ENCODE measurements around the gene MYOCD. TPM values are rescaled to one million over a fixed set of nuclear protein-coding genes. Genes with fewer than 3 reads are reported as not detected.
A peak's percentile ranks its signal among the peaks of the same experiment; 100 is the strongest.

MYOCD gene, protein sequence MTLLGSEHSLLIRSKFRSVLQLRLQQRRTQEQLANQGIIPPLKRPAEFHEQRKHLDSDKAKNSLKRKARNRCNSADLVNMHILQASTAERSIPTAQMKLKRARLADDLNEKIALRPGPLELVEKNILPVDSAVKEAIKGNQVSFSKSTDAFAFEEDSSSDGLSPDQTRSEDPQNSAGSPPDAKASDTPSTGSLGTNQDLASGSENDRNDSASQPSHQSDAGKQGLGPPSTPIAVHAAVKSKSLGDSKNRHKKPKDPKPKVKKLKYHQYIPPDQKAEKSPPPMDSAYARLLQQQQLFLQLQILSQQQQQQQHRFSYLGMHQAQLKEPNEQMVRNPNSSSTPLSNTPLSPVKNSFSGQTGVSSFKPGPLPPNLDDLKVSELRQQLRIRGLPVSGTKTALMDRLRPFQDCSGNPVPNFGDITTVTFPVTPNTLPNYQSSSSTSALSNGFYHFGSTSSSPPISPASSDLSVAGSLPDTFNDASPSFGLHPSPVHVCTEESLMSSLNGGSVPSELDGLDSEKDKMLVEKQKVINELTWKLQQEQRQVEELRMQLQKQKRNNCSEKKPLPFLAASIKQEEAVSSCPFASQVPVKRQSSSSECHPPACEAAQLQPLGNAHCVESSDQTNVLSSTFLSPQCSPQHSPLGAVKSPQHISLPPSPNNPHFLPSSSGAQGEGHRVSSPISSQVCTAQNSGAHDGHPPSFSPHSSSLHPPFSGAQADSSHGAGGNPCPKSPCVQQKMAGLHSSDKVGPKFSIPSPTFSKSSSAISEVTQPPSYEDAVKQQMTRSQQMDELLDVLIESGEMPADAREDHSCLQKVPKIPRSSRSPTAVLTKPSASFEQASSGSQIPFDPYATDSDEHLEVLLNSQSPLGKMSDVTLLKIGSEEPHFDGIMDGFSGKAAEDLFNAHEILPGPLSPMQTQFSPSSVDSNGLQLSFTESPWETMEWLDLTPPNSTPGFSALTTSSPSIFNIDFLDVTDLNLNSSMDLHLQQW
- total RNA-seq: 26.5 TPM

DNA sequence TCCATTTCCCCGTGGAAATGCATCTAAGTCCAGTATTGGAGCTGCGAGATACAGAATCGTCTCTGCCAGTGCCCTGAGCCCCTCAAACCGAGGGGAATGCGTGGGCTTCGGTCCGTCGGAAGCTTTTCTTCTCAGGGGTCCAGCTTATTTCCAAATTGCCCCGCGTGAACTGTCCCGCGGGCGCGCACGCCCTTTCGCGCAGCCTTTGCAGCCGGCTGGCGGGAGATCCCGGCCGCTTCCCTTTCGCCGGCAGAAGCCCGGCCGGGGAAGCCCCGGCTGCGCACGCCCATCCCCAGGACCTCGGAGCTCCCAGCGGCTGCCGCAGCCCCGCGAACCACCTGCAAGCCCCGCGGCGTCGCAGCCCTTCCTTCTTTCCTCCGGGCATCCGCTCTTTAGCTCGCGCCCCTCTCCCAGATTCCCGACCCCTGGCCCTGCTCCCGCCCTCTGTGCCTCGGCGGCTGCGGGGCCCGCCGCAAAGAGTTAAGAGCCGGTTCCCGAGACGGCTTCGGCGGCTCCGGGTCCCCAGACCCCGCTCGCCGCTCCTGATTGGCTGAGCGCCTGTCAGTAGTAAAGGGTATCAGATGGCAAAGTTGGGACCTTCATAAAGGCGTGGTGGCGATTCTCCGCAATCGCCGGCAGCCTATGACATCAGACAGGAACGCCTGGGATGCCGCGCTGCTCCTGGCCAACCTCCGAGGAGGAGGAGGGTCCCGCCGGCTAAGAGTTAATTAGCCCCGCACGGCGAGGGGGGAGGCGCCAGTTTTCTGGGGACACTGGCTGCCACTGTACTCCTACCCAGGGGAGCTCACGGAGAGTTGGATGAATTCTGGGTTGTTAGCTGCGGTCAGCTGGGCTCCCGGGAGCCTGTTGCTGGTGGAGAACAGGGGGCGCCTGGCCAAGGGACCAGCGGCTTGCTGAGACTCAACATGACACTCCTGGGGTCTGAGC, at the start of gene MYOCD:
TSS of gene MYOCD (plus strand) at position 628 of the 948 bp plus-strand sequence. CDS start at position 927, 299 bp downstream.
- intact Hi-C loops (cut with DNase I): loop anchor here (2.0 to 5.0 kb wide), 3 partner anchors 57 to 408 kb away; no protein-coding TSS in a partner anchor
- Histone ChIP-seq H3K4me1 (peaks cover 18% of the 10 kb centered on the region), H3K27ac (peak within 1 kb of the TSS; percentile 63), H3K4me3 (peak within 1 kb of the TSS; percentile 48 to 49), H3K9me3 (no peaks in the 10 kb centered on the region), H3K27me3 (peaks cover 7% of the 10 kb centered on the region), H3K36me3 (no peaks in the 10 kb centered on the region)
- TF ChIP-seq, protein P1, sequence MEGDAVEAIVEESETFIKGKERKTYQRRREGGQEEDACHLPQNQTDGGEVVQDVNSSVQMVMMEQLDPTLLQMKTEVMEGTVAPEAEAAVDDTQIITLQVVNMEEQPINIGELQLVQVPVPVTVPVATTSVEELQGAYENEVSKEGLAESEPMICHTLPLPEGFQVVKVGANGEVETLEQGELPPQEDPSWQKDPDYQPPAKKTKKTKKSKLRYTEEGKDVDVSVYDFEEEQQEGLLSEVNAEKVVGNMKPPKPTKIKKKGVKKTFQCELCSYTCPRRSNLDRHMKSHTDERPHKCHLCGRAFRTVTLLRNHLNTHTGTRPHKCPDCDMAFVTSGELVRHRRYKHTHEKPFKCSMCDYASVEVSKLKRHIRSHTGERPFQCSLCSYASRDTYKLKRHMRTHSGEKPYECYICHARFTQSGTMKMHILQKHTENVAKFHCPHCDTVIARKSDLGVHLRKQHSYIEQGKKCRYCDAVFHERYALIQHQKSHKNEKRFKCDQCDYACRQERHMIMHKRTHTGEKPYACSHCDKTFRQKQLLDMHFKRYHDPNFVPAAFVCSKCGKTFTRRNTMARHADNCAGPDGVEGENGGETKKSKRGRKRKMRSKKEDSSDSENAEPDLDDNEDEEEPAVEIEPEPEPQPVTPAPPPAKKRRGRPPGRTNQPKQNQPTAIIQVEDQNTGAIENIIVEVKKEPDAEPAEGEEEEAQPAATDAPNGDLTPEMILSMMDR (IDR thresholded peaks at IDR 0.05): no peak
- TF ChIP-seq POLR2AphosphoS5 (IDR thresholded peaks at IDR 0.05; ENCODE audit: insufficient read depth in 1 of 2, low read depth in 1 of 2) (peak in 1 of 2 donors; percentile 72), POLR2A (IDR thresholded peaks at IDR 0.05) (no peak)
- no peak for DNase-seq (ENCODE audit: extremely low spot score in 2 of 2)

DNA sequence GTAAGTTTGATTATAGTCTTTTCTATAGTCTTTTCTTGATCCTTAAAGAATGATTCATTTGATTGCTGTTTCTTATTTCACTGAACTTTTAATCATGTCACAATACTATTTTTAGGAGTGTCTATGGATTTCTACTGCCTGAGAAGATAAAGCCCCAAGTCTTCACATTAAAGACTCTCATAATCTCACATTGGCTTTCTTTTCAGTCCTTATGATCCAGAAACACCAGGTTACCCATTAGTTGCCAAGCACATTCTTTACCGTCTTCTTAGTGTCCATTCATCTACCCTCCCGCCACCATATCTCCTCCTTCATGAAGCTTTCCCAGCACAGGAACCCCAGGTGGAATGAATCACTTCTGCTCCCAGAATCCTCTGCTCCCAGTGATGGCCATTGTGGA, 49.5 kb upstream of the MYOCD start:
- Histone ChIP-seq H3K36me3 (no peaks in the 10 kb centered on the region), H3K4me1 (no peaks in the 10 kb centered on the region), H3K27me3 (no peaks in the 10 kb centered on the region), H3K27ac (no peak overlapping the region), H3K4me3 (no peak overlapping the region), H3K9me3 (no peaks in the 10 kb centered on the region)
- no peak for DNase-seq (ENCODE audit: extremely low spot score in 2 of 2)
- TF ChIP-seq, protein P1 (IDR thresholded peaks at IDR 0.05): no peak
- no peak for TF ChIP-seq POLR2A (IDR thresholded peaks at IDR 0.05)
- TF ChIP-seq POLR2AphosphoS5 (IDR thresholded peaks at IDR 0.05; ENCODE audit: insufficient read depth in 1 of 2, low read depth in 1 of 2): no peak
- intact Hi-C loops (cut with DNase I): loop anchor here (5.0 kb wide), 1 partner anchor 1154 kb away; no protein-coding TSS in a partner anchor

DNA sequence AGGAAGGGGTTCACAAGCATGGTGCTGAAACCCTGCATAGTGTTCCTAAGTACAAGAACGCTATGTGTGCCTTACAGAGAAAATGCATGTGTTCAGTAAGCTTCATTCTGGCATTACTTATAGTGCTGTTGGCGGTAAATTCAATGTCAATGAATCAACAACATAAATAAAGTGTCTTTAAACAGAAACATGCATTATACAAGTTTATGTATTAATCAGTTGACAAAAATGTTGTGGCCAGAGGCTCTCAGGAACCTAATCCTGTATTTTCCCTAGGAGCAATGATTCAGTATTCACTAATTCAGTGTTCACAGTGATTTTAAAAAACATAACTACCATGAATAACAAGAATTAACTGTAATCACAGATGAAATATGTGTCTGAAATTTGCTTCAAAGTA, 47.1 kb upstream of the MYOCD start:
- DNase-seq (ENCODE audit: extremely low spot score in 2 of 2): no peak
- H3K36me3 ChIP-seq: no peaks in the 10 kb centered on the region
- H3K4me1 ChIP-seq: no peaks in the 10 kb centered on the region
- H3K9me3 ChIP-seq: no peaks in the 10 kb centered on the region
- TF ChIP-seq POLR2AphosphoS5 (IDR thresholded peaks at IDR 0.05; ENCODE audit: insufficient read depth in 1 of 2, low read depth in 1 of 2) (no peak), POLR2A (IDR thresholded peaks at IDR 0.05) (no peak)
- TF ChIP-seq, protein P1 (IDR thresholded peaks at IDR 0.05): no peak
- H3K27me3 ChIP-seq: no peaks in the 10 kb centered on the region
- no peak overlapping the region for H3K27ac ChIP-seq
- intact Hi-C loops (cut with DNase I): loop anchor here (5.0 kb wide), 1 partner anchor 1156 kb away; no protein-coding TSS in a partner anchor
- H3K4me3 ChIP-seq: no peak overlapping the region

DNA sequence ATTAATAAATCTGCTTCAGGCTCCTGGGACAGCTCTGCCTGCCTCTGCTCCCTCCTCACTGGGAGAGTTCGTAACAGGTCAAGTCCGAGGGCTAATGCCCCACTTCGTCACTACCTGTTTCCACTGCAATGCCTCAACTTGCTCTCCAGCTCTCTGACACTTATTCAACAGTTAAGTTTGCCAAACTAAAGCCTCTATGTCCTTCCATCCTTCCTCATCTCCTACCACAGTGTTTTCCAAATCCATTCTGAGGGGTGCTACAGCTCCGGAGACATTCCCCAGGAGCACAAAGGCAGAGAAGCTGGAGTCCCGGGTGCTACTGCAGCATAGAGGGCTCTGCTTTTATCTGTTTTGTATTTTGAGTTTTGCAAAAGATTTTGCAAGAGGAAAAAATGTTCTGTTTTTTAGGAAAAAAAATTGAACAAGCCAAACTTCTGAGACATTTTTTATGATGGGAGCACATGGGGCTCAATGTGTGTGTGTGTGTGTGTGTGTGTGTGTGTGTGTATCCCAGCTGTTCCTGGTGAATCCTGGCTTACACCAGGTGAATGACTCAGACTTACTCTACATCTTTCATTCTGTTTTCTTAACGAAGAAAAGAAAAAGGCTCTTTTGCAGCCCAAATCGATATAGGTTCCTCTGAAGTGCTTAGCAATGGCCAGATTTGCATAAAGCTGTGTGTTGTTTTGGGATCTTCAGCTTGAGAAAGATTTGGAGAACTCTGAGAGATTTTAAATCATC, 46.1 kb upstream of the MYOCD start:
- Histone ChIP-seq H3K9me3 (no peaks in the 10 kb centered on the region), H3K27me3 (no peaks in the 10 kb centered on the region), H3K27ac (no peak overlapping the region), H3K4me3 (no peak overlapping the region), H3K4me1 (no peaks in the 10 kb centered on the region), H3K36me3 (no peaks in the 10 kb centered on the region)
- DNase-seq (ENCODE audit: extremely low spot score in 2 of 2): no peak
- intact Hi-C loops (cut with DNase I): loop anchor here (5.0 kb wide), 1 partner anchor 1157 kb away; no protein-coding TSS in a partner anchor
- TF ChIP-seq POLR2AphosphoS5 (IDR thresholded peaks at IDR 0.05; ENCODE audit: insufficient read depth in 1 of 2, low read depth in 1 of 2) (no peak), POLR2A (IDR thresholded peaks at IDR 0.05) (no peak)
- TF ChIP-seq, protein P1 (IDR thresholded peaks at IDR 0.05): no peak

All from vagina (tissue), 2 donors.